H1 (cell line): Measurements from ENCODE around the gene NCAPG2. TPM values are rescaled to one million over a fixed set of nuclear protein-coding genes. Genes with fewer than 3 reads are reported as not detected.

Experiments used
- EP300 ChIP-seq, 2 experiments: IDR thresholded peaks; 1 replicate in 1 of 2; 2 replicates in 1 of 2; pipeline ENCODE4 v1.6.1; 2011 to 2012; ENCODE audit warnings: low read depth in 2 of 2, low read length in 2 of 2, mild to moderate bottlenecking in 2 of 2, borderline replicate concordance in 1 of 2, inconsistent platforms in 1 of 2, moderate library complexity in 1 of 2
- HDAC2 ChIP-seq, 2 experiments: fragments of 300-600 bp in 1 of 2; sonication (generic) in 1 of 2; IDR thresholded peaks; 2 replicates each; pipeline ENCODE4 v1.6.1; 2011 to 2012; ENCODE audit warnings: low read depth in 2 of 2, low read length in 2 of 2, mild to moderate bottlenecking in 2 of 2, moderate library complexity in 2 of 2, borderline replicate concordance in 1 of 2, inconsistent platforms in 1 of 2
- KDM5A ChIP-seq: fragments of 200-600 bp; IDR thresholded peaks from 2 replicates; pipeline ENCODE4 v1.7.1; 2012; ENCODE audit warnings: mild to moderate bottlenecking, low read length, inconsistent platforms, mixed read lengths
- SP2 ChIP-seq: IDR thresholded peaks from 2 replicates; pipeline ENCODE4 v1.6.1; 2012; ENCODE audit warnings: mild to moderate bottlenecking, low read length, inconsistent platforms
- SP4 ChIP-seq: IDR thresholded peaks from 2 replicates; pipeline ENCODE4 v1.6.1; 2012; ENCODE audit warnings: low read length, inconsistent platforms
- TAF7 ChIP-seq: optimal IDR thresholded peaks from 2 replicates; pipeline ENCODE3; 2011; ENCODE audit warnings: low read depth, mild to moderate bottlenecking, inconsistent platforms, low read length, moderate library complexity, borderline replicate concordance
- USF2 ChIP-seq: IDR thresholded peaks from 2 replicates; pipeline ENCODE4 v1.6.1; 2011; ENCODE audit warnings: low read length, improper control_type of control experiment
- polyA plus RNA-seq, 7 experiments: library from polyadenylated mRNA; depleted of rRNA in 3 of 7; stranded (reverse) in 5 of 7; unstranded in 2 of 7; fragments of >200 nt in 5 of 7; fragments of 200-250 nt in 2 of 7; gene quantifications; 1 replicate in 5 of 7; 2 replicates in 1 of 7; 4 replicates in 1 of 7; pipeline versions ENCODE4 v1.2.1 to v1.2.3, GENCODE V29; 2011 to 2013; ENCODE audit warnings: missing spikeins in 2 of 7, mixed read lengths in 2 of 7
- total RNA-seq: library from RNA; stranded (reverse); fragmentation: NEBNext Ultra II Directional; extraction: Animal tissue kit (Norgen Biotek cat#: 25700); gene quantifications from 2 replicates; pipeline ENCODE4 v1.2.1, GENCODE V29; 2021

Gene NCAPG2
- total and polyA plus RNA-seq, 2 of the 8 experiments (the other 6 are each of a cell fraction or from before 2014, with no cell fraction given) = 49.9 to 119 TPM

DNA sequence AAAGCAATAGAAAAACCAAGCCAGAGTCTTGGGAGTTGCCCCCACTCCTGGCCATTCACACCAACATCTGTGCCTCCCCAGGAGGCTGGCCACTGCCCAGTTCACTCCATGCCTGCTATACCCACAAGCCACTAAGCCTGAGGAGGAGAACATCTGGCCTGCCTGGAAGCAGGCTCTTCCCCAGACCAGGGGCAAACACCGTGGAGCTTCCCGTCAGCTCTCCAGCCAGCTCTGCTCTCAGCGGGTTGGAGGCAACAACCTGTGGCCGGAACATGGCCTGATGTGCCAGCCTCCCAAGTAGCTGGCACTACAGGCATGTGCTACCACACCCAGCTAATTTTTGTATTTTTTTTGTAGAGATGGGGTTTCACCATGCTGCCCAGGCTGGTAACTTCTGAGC, 107.9 kb downstream of the NCAPG2 start (continued):
- TF ChIP-seq EP300 (IDR thresholded peaks at IDR 0.05; ENCODE audit: borderline replicate concordance in 1 of 2, low read depth in 2 of 2, low read length in 2 of 2) (no peak), TAF7 (no peak), USF2 (no peak), KDM5A (no peak), SP2 (no peak), HDAC2 (IDR thresholded peaks at IDR 0.05; ENCODE audit: borderline replicate concordance in 1 of 2, low read depth in 2 of 2, low read length in 2 of 2) (no peak), SP4 (no peak)
- TF ChIP-seq, all 59 proteins: peak for 0
